Uterus (tissue), 4 donors: ENCODE measurements around the gene CTSC. TPM values are rescaled to one million over a fixed set of nuclear protein-coding genes. Genes with fewer than 3 reads are reported as not detected.

Experiments used
- DNase-seq, 2 donors: peaks; one replicate each; pipeline ENCODE4 v3.0.0-alpha.2; 2019 to 2020
- H3K27ac ChIP-seq, 2 donors: fragments of 200-600 bp; sonication (generic); 1 replicate in 1 of 2; 2 replicates in 1 of 2; pipeline ENCODE4 v1.5.1; 2016 to 2018
- H3K27me3 ChIP-seq, 2 donors: fragments of 200-600 bp; sonication (generic); one replicate each; pipeline ENCODE4 v1.5.1; 2018 to 2019; ENCODE audit warnings: control low read depth in 1 of 2
- H3K36me3 ChIP-seq, 2 donors: fragments of 200-600 bp; sonication (generic); one replicate each; pipeline ENCODE4 v1.5.1; 2019; ENCODE audit warnings: control low read depth in 1 of 2
- H3K4me1 ChIP-seq, 2 donors: fragments of 200-600 bp; sonication (generic); one replicate each; pipeline ENCODE4 v1.5.1; 2018 to 2019; ENCODE audit warnings: control low read depth in 1 of 2
- H3K4me3 ChIP-seq, 2 donors: fragments of 200-600 bp; sonication (generic); 1 replicate in 1 of 2; 2 replicates in 1 of 2; pipeline ENCODE4 v1.5.1; 2018 to 2019; ENCODE audit warnings: mild to moderate bottlenecking in 1 of 2
- H3K9me3 ChIP-seq, 2 donors: fragments of 200-600 bp; sonication (generic); one replicate each; pipeline ENCODE4 v1.5.1; 2019; ENCODE audit warnings: control low read depth in 1 of 2
- POLR2A ChIP-seq, 2 donors: fragments of 450-650 bp; IDR thresholded peaks; one replicate each; pipeline ENCODE4 v1.6.1; 2016; ENCODE audit warnings: antibody characterized with exemption in 2 of 2, mild to moderate bottlenecking in 1 of 2, moderate library complexity in 1 of 2
- intact Hi-C: fragments of 100-400 bp; cut with DNase I; formaldehyde crosslinking; loops from one replicate; pipeline ENCODE4 v1.15.1; 2023; ENCODE audit warnings: low total_unique reads
- total RNA-seq, 4 donors: library from RNA; depleted of rRNA in 3 of 4; stranded (reverse); fragments of >200 nt in 3 of 4; gene quantifications; one replicate each; pipeline versions ENCODE4 v1.1.0 to v1.2.4, GENCODE V29; 2014 to 2023
- TF ChIP-seq, protein P1 (sequence below), 4 experiments: fragments of 200-600 bp in 2 of 4; fragments of 450-650 bp in 2 of 4; sonication (generic) in 2 of 4; IDR thresholded peaks; one replicate each; pipeline ENCODE4 v1.5.1; 2016 to 2019; ENCODE audit warnings: antibody characterized with exemption in 4 of 4, mild to moderate bottlenecking in 2 of 4, moderate library complexity in 1 of 4
- donor health status: DM: yes; HTN: yes; CAD: no.

The CTSC gene
- total RNA-seq, 4 donors from 2014 or later = 28.8 to 182 (median 36.3) TPM

DNA sequence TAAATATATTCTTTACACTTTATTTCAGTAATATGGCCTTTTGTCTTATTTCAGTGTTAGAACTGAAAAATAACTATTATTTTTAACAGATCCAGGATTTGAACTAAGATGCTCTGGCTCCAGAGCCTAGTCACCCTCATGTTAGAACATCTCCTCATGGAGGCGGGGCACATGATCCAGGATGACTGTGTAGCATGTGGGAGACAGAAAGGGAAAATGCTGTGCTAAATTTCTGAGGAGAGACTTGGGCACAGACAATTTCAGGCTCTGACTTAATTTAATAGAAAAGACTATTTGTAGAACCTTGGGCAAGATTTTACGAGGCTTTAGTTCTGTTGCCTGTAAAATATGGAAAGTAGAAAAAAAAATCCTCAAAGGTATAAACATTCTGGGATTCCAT is 24.1 kb downstream of the CTSC start:
- no peaks in the 10 kb centered on the region for H3K27me3 ChIP-seq
- intact Hi-C loops = no loop called here
- no peaks in the 10 kb centered on the region for H3K36me3 ChIP-seq
- no peak for TF ChIP-seq POLR2A (IDR thresholded peaks at IDR 0.05)
- TF ChIP-seq, protein P1, sequence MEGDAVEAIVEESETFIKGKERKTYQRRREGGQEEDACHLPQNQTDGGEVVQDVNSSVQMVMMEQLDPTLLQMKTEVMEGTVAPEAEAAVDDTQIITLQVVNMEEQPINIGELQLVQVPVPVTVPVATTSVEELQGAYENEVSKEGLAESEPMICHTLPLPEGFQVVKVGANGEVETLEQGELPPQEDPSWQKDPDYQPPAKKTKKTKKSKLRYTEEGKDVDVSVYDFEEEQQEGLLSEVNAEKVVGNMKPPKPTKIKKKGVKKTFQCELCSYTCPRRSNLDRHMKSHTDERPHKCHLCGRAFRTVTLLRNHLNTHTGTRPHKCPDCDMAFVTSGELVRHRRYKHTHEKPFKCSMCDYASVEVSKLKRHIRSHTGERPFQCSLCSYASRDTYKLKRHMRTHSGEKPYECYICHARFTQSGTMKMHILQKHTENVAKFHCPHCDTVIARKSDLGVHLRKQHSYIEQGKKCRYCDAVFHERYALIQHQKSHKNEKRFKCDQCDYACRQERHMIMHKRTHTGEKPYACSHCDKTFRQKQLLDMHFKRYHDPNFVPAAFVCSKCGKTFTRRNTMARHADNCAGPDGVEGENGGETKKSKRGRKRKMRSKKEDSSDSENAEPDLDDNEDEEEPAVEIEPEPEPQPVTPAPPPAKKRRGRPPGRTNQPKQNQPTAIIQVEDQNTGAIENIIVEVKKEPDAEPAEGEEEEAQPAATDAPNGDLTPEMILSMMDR (IDR thresholded peaks at IDR 0.05) = no peak
- no peak overlapping the region for H3K27ac ChIP-seq
- no peak for DNase-seq
- H3K4me3 ChIP-seq = no peak overlapping the region
- H3K9me3 ChIP-seq = no peaks in the 10 kb centered on the region
- no peaks in the 10 kb centered on the region for H3K4me1 ChIP-seq

DNA sequence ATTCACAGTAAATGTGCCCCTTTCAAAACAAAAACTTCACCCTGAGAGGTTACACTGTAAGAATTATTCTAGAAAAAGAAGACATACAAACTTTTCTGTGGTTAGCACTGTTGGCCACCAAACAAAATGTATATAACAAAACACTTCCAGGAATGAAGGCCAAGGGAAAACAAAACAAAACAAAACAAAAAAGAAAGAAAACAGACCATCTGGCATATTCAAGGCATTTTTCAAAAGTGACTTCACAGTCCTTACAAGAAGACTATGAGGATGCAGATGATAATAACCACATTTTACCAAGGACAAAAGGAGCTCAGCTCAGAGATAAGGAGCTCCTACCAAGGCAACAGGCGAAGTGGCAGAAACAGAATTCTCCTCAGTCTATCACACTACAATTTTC is 24.9 kb downstream of the CTSC start:
- H3K4me1 ChIP-seq = no peaks in the 10 kb centered on the region
- H3K4me3 ChIP-seq = no peak overlapping the region
- intact Hi-C loops = no loop called here
- H3K36me3 ChIP-seq = no peaks in the 10 kb centered on the region
- H3K27ac ChIP-seq = no peak overlapping the region
- no peak for DNase-seq
- H3K27me3 ChIP-seq = no peaks in the 10 kb centered on the region
- H3K9me3 ChIP-seq = no peaks in the 10 kb centered on the region
- TF ChIP-seq, protein P1 (IDR thresholded peaks at IDR 0.05) = no peak
- no peak for TF ChIP-seq POLR2A (IDR thresholded peaks at IDR 0.05)

DNA sequence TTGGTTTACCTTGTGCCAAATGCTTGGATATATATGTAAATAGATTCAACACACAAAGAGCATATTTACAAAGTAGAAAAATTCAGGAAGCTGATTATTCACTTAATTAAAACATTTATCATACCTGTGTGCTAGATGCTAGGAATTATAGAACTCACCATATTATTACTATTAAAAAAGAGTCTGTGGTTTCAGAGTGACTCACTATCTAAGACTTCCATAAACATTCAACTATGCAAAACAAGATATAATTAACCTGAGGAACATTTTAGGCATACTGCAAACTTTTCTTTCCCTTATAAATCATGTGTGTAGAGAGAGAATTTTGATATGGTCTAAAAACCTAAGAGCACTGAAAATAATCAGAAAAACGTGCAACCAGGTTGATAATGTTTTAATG is 27.3 kb downstream of the CTSC start:
- no peak overlapping the region for H3K27ac ChIP-seq
- no peaks in the 10 kb centered on the region for H3K9me3 ChIP-seq
- no peak for TF ChIP-seq POLR2A (IDR thresholded peaks at IDR 0.05)
- TF ChIP-seq, protein P1 (IDR thresholded peaks at IDR 0.05) = no peak
- DNase-seq = no peak
- no peak overlapping the region for H3K4me3 ChIP-seq
- no peaks in the 10 kb centered on the region for H3K4me1 ChIP-seq
- H3K36me3 ChIP-seq = no peaks in the 10 kb centered on the region
- H3K27me3 ChIP-seq = no peaks in the 10 kb centered on the region
- intact Hi-C loops = no loop called here

DNA sequence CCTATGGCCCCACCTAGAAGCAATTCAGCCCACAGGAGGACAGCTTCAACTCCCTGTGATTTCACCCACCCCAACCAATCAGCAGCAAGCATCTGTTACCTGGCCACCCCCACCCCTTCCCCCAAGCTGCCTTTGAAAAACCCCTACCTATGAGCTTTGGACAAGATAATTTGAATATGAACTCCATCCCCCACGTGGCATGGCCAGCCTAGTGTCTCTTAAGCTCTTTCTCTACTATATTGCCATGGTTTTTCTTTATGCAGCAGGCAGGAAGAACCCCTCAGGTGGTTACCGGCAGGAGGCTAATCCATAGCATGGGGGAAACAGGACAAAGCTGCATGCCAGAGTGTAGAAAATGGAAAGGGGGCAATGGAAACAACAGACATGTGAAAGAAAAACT is 29.0 kb downstream of the CTSC start:
- no peaks in the 10 kb centered on the region for H3K4me1 ChIP-seq
- no peak overlapping the region for H3K27ac ChIP-seq
- TF ChIP-seq POLR2A (IDR thresholded peaks at IDR 0.05) = no peak
- TF ChIP-seq, protein P1 (IDR thresholded peaks at IDR 0.05) = no peak
- H3K9me3 ChIP-seq = no peaks in the 10 kb centered on the region
- intact Hi-C loops = no loop called here
- no peak for DNase-seq
- no peak overlapping the region for H3K4me3 ChIP-seq
- H3K36me3 ChIP-seq = no peaks in the 10 kb centered on the region
- H3K27me3 ChIP-seq = no peaks in the 10 kb centered on the region

DNA sequence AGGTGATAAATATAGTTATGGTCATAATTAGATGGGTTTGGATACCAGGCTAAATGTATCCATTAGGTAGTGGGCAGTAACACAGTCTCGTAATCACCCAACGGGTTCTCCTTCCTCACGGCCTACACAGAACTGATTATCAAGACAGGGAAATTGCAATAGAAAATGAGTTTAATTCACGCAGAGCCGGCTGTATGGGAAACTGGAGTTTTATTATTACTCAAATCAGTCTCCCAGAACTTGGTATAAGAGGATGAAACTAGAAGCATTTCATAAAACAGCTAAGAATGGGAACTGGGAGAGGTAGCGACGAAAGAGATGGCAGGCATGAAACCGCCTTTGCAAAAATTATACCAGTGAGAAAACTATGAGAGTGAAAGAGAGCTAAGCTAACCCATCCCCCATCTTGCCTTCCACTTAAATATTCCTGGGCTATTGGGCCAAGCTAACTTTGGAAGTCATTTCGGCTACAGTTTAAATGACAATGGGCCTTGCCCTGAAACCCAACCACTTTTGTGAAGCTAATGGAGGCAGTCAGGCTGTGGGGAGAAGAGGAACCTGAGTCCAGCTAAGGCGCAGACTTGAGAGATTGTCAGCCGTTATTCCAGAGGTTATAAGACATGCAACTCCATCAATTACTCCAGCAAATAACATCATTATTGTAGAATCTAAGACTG is 29.6 kb downstream of the CTSC start:
- H3K27me3 ChIP-seq = no peaks in the 10 kb centered on the region
- H3K36me3 ChIP-seq = no peaks in the 10 kb centered on the region
- no peak overlapping the region for H3K4me3 ChIP-seq
- DNase-seq = no peak
- no peaks in the 10 kb centered on the region for H3K4me1 ChIP-seq
- intact Hi-C loops = no loop called here
- no peak overlapping the region for H3K27ac ChIP-seq
- TF ChIP-seq, protein P1 (IDR thresholded peaks at IDR 0.05) = no peak
- no peak for TF ChIP-seq POLR2A (IDR thresholded peaks at IDR 0.05)
- H3K9me3 ChIP-seq = no peaks in the 10 kb centered on the region
